CD1c-positive myeloid dendritic cell (primary cell): ENCODE measurements around the gene RASGRP1.
"Not testable (repeated sequence)": the region's sequence is repeated elsewhere in the genome, so short reads cannot be mapped to it uniquely, and the experiment has no call there.

Experiments
- DNase-seq: peaks from one replicate; pipeline ENCODE4 v3.0.0-alpha.2; 2016; ENCODE audit errors: extremely low spot score

RASGRP1 gene

GRCh38 chr15:38564557-38565286 lies at the start of gene RASGRP1:
TSS of gene RASGRP1 (minus strand) at chr15:38564814. CDS start at chr15:38564628, 186 bp downstream.
- DNase-seq = peak; percentile 77

GRCh38 chr15:38613085-38613484 lies 48.5 kb upstream of the RASGRP1 start:
- no peak for DNase-seq

- no peak for DNase-seq
Measured at GRCh38 chr15:38612159-38612863, 47.7 kb upstream of the RASGRP1 start.

GRCh38 chr15:38611228-38611627 lies 46.6 kb upstream of the RASGRP1 start:
- no peak for DNase-seq

- DNase-seq = no peak
Measured at GRCh38 chr15:38610748-38611147, 46.1 kb upstream of the RASGRP1 start.

- DNase-seq = no peak
Measured at GRCh38 chr15:38609097-38609738, 44.6 kb upstream of the RASGRP1 start.

- DNase-seq = no peak
Measured at GRCh38 chr15:38608682-38609081, 44.1 kb upstream of the RASGRP1 start.

- no peak for DNase-seq
Measured at GRCh38 chr15:38605744-38606143, 41.1 kb upstream of the RASGRP1 start.

- DNase-seq = no peak
Measured at GRCh38 chr15:38603672-38604071, 39.1 kb upstream of the RASGRP1 start.

- no peak for DNase-seq
Measured at GRCh38 chr15:38602910-38603670, 38.5 kb upstream of the RASGRP1 start.

- no peak for DNase-seq
Measured at GRCh38 chr15:38600236-38600635, 35.6 kb upstream of the RASGRP1 start.

- DNase-seq = no peak
Measured at GRCh38 chr15:38598749-38599148, 34.1 kb upstream of the RASGRP1 start.

GRCh38 chr15:38597219-38597800 lies 32.7 kb upstream of the RASGRP1 start:
- DNase-seq = no peak

GRCh38 chr15:38593524-38593923 lies 28.9 kb upstream of the RASGRP1 start:
- DNase-seq = no peak

- DNase-seq = no peak
Measured at GRCh38 chr15:38589502-38589901, 24.9 kb upstream of the RASGRP1 start.

GRCh38 chr15:38588672-38589071 lies 24.1 kb upstream of the RASGRP1 start:
- no peak for DNase-seq

GRCh38 chr15:38587214-38587613 lies 22.6 kb upstream of the RASGRP1 start:
- DNase-seq = no peak

- DNase-seq = not testable (repeated sequence)
Measured at GRCh38 chr15:38586005-38586404, 21.4 kb upstream of the RASGRP1 start.

GRCh38 chr15:38578626-38579025 lies 14.0 kb upstream of the RASGRP1 start:
- no peak for DNase-seq

GRCh38 chr15:38577424-38577987 lies 12.9 kb upstream of the RASGRP1 start:
- no peak for DNase-seq

GRCh38 chr15:38576837-38577236 lies 12.2 kb upstream of the RASGRP1 start:
- DNase-seq = no peak
